ENCODE data around the gene ARHGAP28. TPM values are rescaled to one million over a fixed set of nuclear protein-coding genes. Genes with fewer than 3 reads are reported as not detected.

Gene ARHGAP28
- total RNA-seq, 6 experiments from 2014 or later, result 0.13 to 1.7 (median 0.61) TPM; not detected in 1

- WGBS (ENCODE audit: insufficient coverage, low coverage, low lambda C conversion rate, missing lambda C conversion rate), result 70% methylated on average over 5 of the region's 5 CpGs
- H3K27me3 ChIP-seq, result no peaks in the 10 kb centered on the region
- TF ChIP-seq POLR2A (IDR thresholded peaks at IDR 0.05), result no peak
- intact Hi-C loops (cut with DNase I), result no loop called here
- no peaks in the 10 kb centered on the region for H3K36me3 ChIP-seq
- H3K27ac ChIP-seq, result no peak overlapping the region
- no peak for DNase-seq
- no peak for ATAC-seq
- no peaks in the 10 kb centered on the region for H3K4me1 ChIP-seq
- no peaks in the 10 kb centered on the region for H3K9me3 ChIP-seq
- no peak overlapping the region for H3K4me3 ChIP-seq
Observed at GRCh38 chr18:6792391-6792790, 62.9 kb downstream of the ARHGAP28 start.

GRCh38 chr18:6793455-6793854 is 63.9 kb downstream of the ARHGAP28 start:
- Histone ChIP-seq H3K9me3 (no peaks in the 10 kb centered on the region), H3K27me3 (no peaks in the 10 kb centered on the region)

GRCh38 chr18:6793986-6794385 is 64.5 kb downstream of the ARHGAP28 start:
- no peak for TF ChIP-seq CTCF (IDR thresholded peaks at IDR 0.05)
- no peak for TF ChIP-seq POLR2A (IDR thresholded peaks at IDR 0.05)
- no peak overlapping the region for H3K27ac ChIP-seq
- no peaks in the 10 kb centered on the region for H3K4me1 ChIP-seq
- no peaks in the 10 kb centered on the region for H3K9me3 ChIP-seq
- WGBS (ENCODE audit: insufficient coverage, low coverage, low lambda C conversion rate, missing lambda C conversion rate), result 51% methylated on average over 2 of the region's 2 CpGs
- intact Hi-C loops (cut with DNase I), result no loop called here
- H3K27me3 ChIP-seq, result no peaks in the 10 kb centered on the region
- DNase-seq, result no peak
- H3K4me3 ChIP-seq, result no peak overlapping the region
- H3K36me3 ChIP-seq, result no peaks in the 10 kb centered on the region
- ATAC-seq, result no peak

More at GRCh38 chr18:6793455-6793854, 63.9 kb downstream of the ARHGAP28 start:
- intact Hi-C loops (cut with DNase I), result no loop called here
- Histone ChIP-seq H3K36me3 (no peaks in the 10 kb centered on the region), H3K27ac (no peak overlapping the region), H3K4me3 (no peak overlapping the region), H3K4me1 (no peaks in the 10 kb centered on the region)
- DNase-seq, result no peak
- ATAC-seq, result no peak
- WGBS (ENCODE audit: insufficient coverage, low coverage, low lambda C conversion rate, missing lambda C conversion rate), result 60% methylated on average over 5 of the region's 5 CpGs
- TF ChIP-seq POLR2A (IDR thresholded peaks at IDR 0.05), result no peak
- TF ChIP-seq CTCF (IDR thresholded peaks at IDR 0.05), result no peak

- no peak for ATAC-seq
- Histone ChIP-seq H3K4me1 (no peaks in the 10 kb centered on the region), H3K27ac (no peak overlapping the region), H3K9me3 (no peaks in the 10 kb centered on the region), H3K27me3 (no peaks in the 10 kb centered on the region), H3K36me3 (no peaks in the 10 kb centered on the region), H3K4me3 (no peak overlapping the region)
- intact Hi-C loops (cut with DNase I), result no loop called here
- 71% methylated on average over 2 of the region's 4 CpGs for WGBS (ENCODE audit: insufficient coverage, low coverage, low lambda C conversion rate, missing lambda C conversion rate)
- DNase-seq, result no peak
- TF ChIP-seq CTCF (IDR thresholded peaks at IDR 0.05) (no peak), POLR2A (IDR thresholded peaks at IDR 0.05) (no peak)
Observed at GRCh38 chr18:6795307-6795706, 65.8 kb downstream of the ARHGAP28 start.

GRCh38 chr18:6796511-6796910 is 67.0 kb downstream of the ARHGAP28 start:
- H3K4me3 ChIP-seq, result no peak overlapping the region
- TF ChIP-seq POLR2A (IDR thresholded peaks at IDR 0.05), result no peak
- TF ChIP-seq CTCF (IDR thresholded peaks at IDR 0.05), result no peak
- ATAC-seq, result no peak
- 72% methylated on average over 3 of the region's 3 CpGs for WGBS (ENCODE audit: insufficient coverage, low coverage, low lambda C conversion rate, missing lambda C conversion rate)
- no peaks in the 10 kb centered on the region for H3K27me3 ChIP-seq
- no peaks in the 10 kb centered on the region for H3K9me3 ChIP-seq
- H3K4me1 ChIP-seq, result no peaks in the 10 kb centered on the region
- intact Hi-C loops (cut with DNase I), result no loop called here
- no peak for DNase-seq
- no peak overlapping the region for H3K27ac ChIP-seq
- no peaks in the 10 kb centered on the region for H3K36me3 ChIP-seq

Data from right lobe of liver (tissue), 6 donors.